Suprapubic skin (tissue), 4 donors: ENCODE data around the gene PCCB. TPM values are rescaled to one million over a fixed set of nuclear protein-coding genes. Genes with fewer than 3 reads are reported as not detected.

Source experiments
- DNase-seq, 2 donors: peaks; one replicate each; pipeline ENCODE4 v3.0.0-alpha.2; 2019; ENCODE audit warnings: low spot score in 2 of 2
- H3K27ac ChIP-seq: fragments of 200-600 bp; sonication (generic); one replicate; pipeline ENCODE4 v1.5.1; 2019
- H3K27me3 ChIP-seq: fragments of 200-600 bp; sonication (generic); one replicate; pipeline ENCODE4 v1.5.1; 2019
- H3K36me3 ChIP-seq: fragments of 200-600 bp; sonication (generic); one replicate; pipeline ENCODE4 v1.5.1; 2019
- H3K4me1 ChIP-seq: fragments of 200-600 bp; sonication (generic); one replicate; pipeline ENCODE4 v1.5.1; 2019
- H3K4me3 ChIP-seq: fragments of 200-600 bp; sonication (generic); one replicate; pipeline ENCODE4 v1.5.1; 2019; ENCODE audit warnings: mild to moderate bottlenecking
- H3K9me3 ChIP-seq: fragments of 200-600 bp; sonication (generic); one replicate; pipeline ENCODE4 v1.5.1; 2019
- CTCF ChIP-seq, 2 donors: fragments of 200-600 bp in 1 of 2; fragments of 450-650 bp in 1 of 2; sonication (generic) in 1 of 2; IDR thresholded peaks; one replicate each; pipeline ENCODE4 v1.5.1; 2016 to 2019; ENCODE audit warnings: antibody characterized with exemption in 2 of 2, mild to moderate bottlenecking in 1 of 2, moderate library complexity in 1 of 2
- EP300 ChIP-seq: sonication (generic); formaldehyde crosslinking; IDR thresholded peaks from one replicate; pipeline ENCODE4 v1.6.1; 2017; ENCODE audit warnings: antibody characterized with exemption
- POLR2A ChIP-seq, 2 donors: fragments of 450-650 bp; IDR thresholded peaks; one replicate each; pipeline ENCODE4 v1.6.1; 2017; ENCODE audit warnings: antibody characterized with exemption in 2 of 2, mild to moderate bottlenecking in 2 of 2, moderate library complexity in 2 of 2
- POLR2AphosphoS5 ChIP-seq, 3 donors: sonication (generic); formaldehyde crosslinking; IDR thresholded peaks; one replicate each; pipeline ENCODE4 v1.6.1; 2017; ENCODE audit warnings: antibody characterized with exemption in 3 of 3
- WGBS: methylation state at CpG from one replicate; pipeline ENCODE4 v1.1.5; 2018; 5-methylcytosine and 5-hydroxymethylcytosine counted together
- total RNA-seq, 4 donors: library from RNA; depleted of rRNA; stranded (reverse); fragments of >200 nt; gene quantifications; one replicate each; pipeline ENCODE4 v1.1.0, GENCODE V29; 2016

PCCB gene
- total RNA-seq, 4 donors from 2014 or later = 23.0 to 34.7 (median 28.6) TPM

GRCh38 chr3:136239094-136239493, 11.0 kb upstream of the PCCB start:
- WGBS = 68% methylated on average over 1 of the region's 1 CpG
- no peaks in the 10 kb centered on the region for H3K36me3 ChIP-seq
- no peak for TF ChIP-seq POLR2AphosphoS5 (IDR thresholded peaks at IDR 0.05)
- H3K9me3 ChIP-seq = no peaks in the 10 kb centered on the region
- no peaks in the 10 kb centered on the region for H3K27me3 ChIP-seq
- no peak overlapping the region for H3K27ac ChIP-seq
- no peak for DNase-seq
- no peak overlapping the region for H3K4me3 ChIP-seq
- no peaks in the 10 kb centered on the region for H3K4me1 ChIP-seq

- Histone ChIP-seq H3K4me3 (no peak overlapping the region), H3K4me1 (peaks cover 5% of the 10 kb centered on the region), H3K27ac (no peak overlapping the region), H3K27me3 (no peaks in the 10 kb centered on the region), H3K9me3 (no peaks in the 10 kb centered on the region), H3K36me3 (no peaks in the 10 kb centered on the region)
- no peak for TF ChIP-seq POLR2AphosphoS5 (IDR thresholded peaks at IDR 0.05)
- no peak for TF ChIP-seq CTCF (IDR thresholded peaks at IDR 0.05)
- no peak for TF ChIP-seq EP300
- no peak for TF ChIP-seq POLR2A (IDR thresholded peaks at IDR 0.05)
- WGBS = 63% methylated on average over 3 of the region's 3 CpGs
- no peak for DNase-seq
These were observed 4.4 kb upstream of the PCCB start for GRCh38 chr3:136245691-136246090.

DNA sequence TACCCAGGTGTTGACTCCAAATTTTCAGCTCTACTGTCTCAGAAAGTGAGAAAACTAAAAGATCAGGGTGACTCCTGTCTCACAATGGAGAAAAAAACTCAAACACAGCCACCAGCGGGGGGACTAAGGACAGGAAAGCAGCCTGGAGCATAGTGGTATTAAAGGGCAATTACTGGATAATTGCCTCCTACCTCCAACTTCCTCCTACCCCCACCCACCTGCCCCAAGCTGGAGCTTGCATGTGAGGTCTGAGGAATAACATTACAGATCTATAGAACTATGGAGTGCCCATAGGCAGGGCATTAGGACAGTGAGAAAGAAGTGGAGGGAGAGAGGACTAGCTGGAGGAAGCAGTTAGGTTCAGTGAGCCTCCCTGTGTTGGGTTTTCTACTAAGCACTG, 2.7 kb upstream of the PCCB start:
- WGBS = 31% methylated on average over 1 of the region's 1 CpG
- Histone ChIP-seq H3K36me3 (no peaks in the 10 kb centered on the region), H3K4me3 (no peak overlapping the region), H3K4me1 (peaks cover 19% of the 10 kb centered on the region), H3K9me3 (no peaks in the 10 kb centered on the region), H3K27ac (no peak overlapping the region), H3K27me3 (no peaks in the 10 kb centered on the region)
- TF ChIP-seq CTCF (IDR thresholded peaks at IDR 0.05) (no peak), EP300 (no peak), POLR2AphosphoS5 (IDR thresholded peaks at IDR 0.05) (no peak), POLR2A (IDR thresholded peaks at IDR 0.05) (no peak)
- DNase-seq = no peak

DNA sequence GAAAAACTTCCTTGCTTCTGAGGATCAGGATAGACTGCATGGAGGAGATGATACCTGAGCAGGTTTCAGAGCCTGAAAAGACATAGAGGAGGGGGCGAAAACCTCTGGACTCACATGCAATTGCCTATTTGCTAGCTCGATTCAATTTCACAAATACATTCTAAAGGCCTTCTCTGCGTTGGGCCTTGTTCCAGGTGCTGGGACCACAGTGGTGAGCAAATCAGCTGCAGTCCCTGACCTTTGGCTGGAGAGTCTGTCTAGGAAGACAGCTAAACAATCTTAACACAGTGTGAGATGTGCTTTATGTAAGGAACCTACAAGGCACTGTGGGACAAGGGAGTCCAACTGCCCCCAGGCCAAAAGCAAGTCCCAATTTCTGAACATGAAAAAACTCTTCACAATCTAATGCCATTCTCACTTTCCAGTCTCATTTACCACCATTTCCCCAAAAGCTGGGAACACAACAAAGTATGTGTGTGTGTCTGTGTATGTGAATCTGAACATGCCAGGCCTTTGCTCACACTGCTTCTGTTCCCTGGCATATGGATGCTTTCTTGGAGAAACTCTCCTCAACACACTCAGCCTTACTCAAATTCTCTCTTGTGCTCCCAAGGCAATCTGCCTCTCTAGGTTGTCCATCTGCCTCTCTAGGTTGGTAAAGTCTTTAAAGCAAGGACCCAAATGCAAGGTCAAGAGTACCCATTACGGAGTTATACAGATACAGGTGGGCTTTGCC, 2.1 kb upstream of the PCCB start:
- TF ChIP-seq CTCF (IDR thresholded peaks at IDR 0.05) (no peak), POLR2AphosphoS5 (IDR thresholded peaks at IDR 0.05) (no peak), EP300 (no peak)
- Histone ChIP-seq H3K27ac (no peak overlapping the region), H3K4me3 (no peak overlapping the region), H3K9me3 (no peaks in the 10 kb centered on the region), H3K4me1 (peaks cover 19% of the 10 kb centered on the region), H3K27me3 (no peaks in the 10 kb centered on the region), H3K36me3 (no peaks in the 10 kb centered on the region)
- no peak for DNase-seq
- 89% methylated on average over 4 of the region's 4 CpGs for WGBS

GRCh38 chr3:136249091-136249490, 1.0 kb upstream of the PCCB start:
- TF ChIP-seq CTCF (IDR thresholded peaks at IDR 0.05) = no peak
- no peak for TF ChIP-seq POLR2AphosphoS5 (IDR thresholded peaks at IDR 0.05)
- no peak for TF ChIP-seq POLR2A (IDR thresholded peaks at IDR 0.05)
- no peak for TF ChIP-seq EP300
- Histone ChIP-seq H3K36me3 (no peaks in the 10 kb centered on the region), H3K27ac (no peak overlapping the region), H3K27me3 (no peaks in the 10 kb centered on the region), H3K4me3 (no peak overlapping the region), H3K4me1 (peaks cover 19% of the 10 kb centered on the region), H3K9me3 (no peaks in the 10 kb centered on the region)
- no peak for DNase-seq
- WGBS = 96% methylated on average over 3 of the region's 3 CpGs

GRCh38 chr3:136249593-136249992, 547 bp upstream of the PCCB start:
- H3K4me3 ChIP-seq = peak overlapping the region; percentile 58
- no peak for TF ChIP-seq POLR2AphosphoS5 (IDR thresholded peaks at IDR 0.05)
- TF ChIP-seq EP300 = no peak
- TF ChIP-seq CTCF (IDR thresholded peaks at IDR 0.05) = no peak
- TF ChIP-seq POLR2A (IDR thresholded peaks at IDR 0.05) = no peak
- no peaks in the 10 kb centered on the region for H3K9me3 ChIP-seq
- no peaks in the 10 kb centered on the region for H3K36me3 ChIP-seq
- whole genome bisulfite sequencing = 79% methylated on average over 6 of the region's 6 CpGs
- H3K27ac ChIP-seq = peak overlapping the region; percentile 87
- H3K4me1 ChIP-seq = peaks cover 19% of the 10 kb centered on the region
- no peaks in the 10 kb centered on the region for H3K27me3 ChIP-seq
- no peak for DNase-seq
